Stomach (tissue), 9 donors: ENCODE results near the gene GABRR2. TPM values are rescaled to one million over a fixed set of nuclear protein-coding genes. Genes with fewer than 3 reads are reported as not detected.

Experiments used
- DNase-seq, 2 donors: peaks; one replicate each; pipeline versions ENCODE4 v3.0.0 to v3.0.0-alpha.2; 2013 to 2019
- H3K27ac ChIP-seq, 5 donors: fragments of 200-600 bp in 4 of 5; sonication (generic) in 4 of 5; one replicate each; pipeline ENCODE4 v1.5.1; 2013 to 2019; ENCODE audit warnings: mild to moderate bottlenecking in 1 of 5, moderate library complexity in 1 of 5
- H3K27me3 ChIP-seq, 3 donors: fragments of 200-600 bp; sonication (generic); one replicate each; pipeline ENCODE4 v1.5.1; 2017 to 2019; ENCODE audit warnings: mixed run types in 1 of 3
- H3K36me3 ChIP-seq, 4 donors: fragments of 200-600 bp; sonication (generic); 1 replicate in 3 of 4; 2 replicates in 1 of 4; pipeline ENCODE4 v1.5.1; 2016 to 2019
- H3K4me1 ChIP-seq, 4 donors: fragments of 200-600 bp; sonication (generic); one replicate each; pipeline ENCODE4 v1.5.1; 2016 to 2019
- H3K4me3 ChIP-seq, 4 donors: fragments of 200-600 bp; sonication (generic) in 3 of 4; one replicate each; pipeline ENCODE4 v1.5.1; 2016 to 2019; ENCODE audit warnings: mild to moderate bottlenecking in 1 of 4
- H3K9me3 ChIP-seq, 4 donors: fragments of 200-600 bp; sonication (generic); one replicate each; pipeline ENCODE4 v1.5.1; 2016 to 2019
- CTCF ChIP-seq, 7 experiments: fragments of 450-650 bp in 4 of 7; fragments of 200-600 bp in 3 of 7; sonication (generic) in 3 of 7; IDR thresholded peaks; one replicate each; pipeline ENCODE4 v1.5.1; 2016 to 2019; ENCODE audit warnings: antibody characterized with exemption in 7 of 7, control low read depth in 2 of 7, mild to moderate bottlenecking in 1 of 7
- EP300 ChIP-seq: sonication (generic); formaldehyde crosslinking; IDR thresholded peaks from one replicate; pipeline ENCODE4 v1.6.1; 2017; ENCODE audit warnings: antibody characterized with exemption
- POLR2A ChIP-seq, 4 donors: fragments of 450-650 bp; IDR thresholded peaks; one replicate each; pipeline ENCODE4 v1.6.1; 2016; ENCODE audit warnings: antibody characterized with exemption in 4 of 4, control low read depth in 2 of 4, mild to moderate bottlenecking in 1 of 4, moderate library complexity in 1 of 4
- POLR2AphosphoS5 ChIP-seq, 3 donors: sonication (generic); formaldehyde crosslinking; IDR thresholded peaks; one replicate each; pipeline ENCODE4 v1.6.1; 2016; ENCODE audit warnings: antibody characterized with exemption in 3 of 3
- WGBS, 5 donors: extraction: QIAGEN DNeasy Blood & Tissue Kit in 3 of 5; methylation state at CpG; one replicate each; pipeline versions ENCODE4 v1.1.5 to v1.1.7; 2013 to 2018; 5-methylcytosine and 5-hydroxymethylcytosine counted together
- intact Hi-C: fragments of 100-400 bp; cut with DNase I; formaldehyde crosslinking; loops from one replicate; pipeline ENCODE4 v1.15.1; 2023; ENCODE audit warnings: low total_unique reads
- polyA plus RNA-seq, 3 donors: library from polyadenylated mRNA; stranded (reverse); fragments of 200-250 nt; gene quantifications; one replicate each; pipeline ENCODE4 v1.2.3, GENCODE V29; 2013
- total RNA-seq, 5 donors: library from RNA; depleted of rRNA; stranded (reverse); fragments of >200 nt; gene quantifications; one replicate each; pipeline versions ENCODE4 v1.1.0 to v1.2.3, GENCODE V29; 2014 to 2016
- donor health status: healthy with polysubstance abuse.
- donor health status: Bipolar disorder and iron deficiency.
- donor health status: healthy.

Gene GABRR2
- total and polyA plus RNA-seq, 8 donors = 0.15 to 7.6 (median 0.73) TPM; not detected in 5

- Histone ChIP-seq H3K9me3 (no peaks in the 10 kb centered on the region), H3K4me1 (peaks cover 0 to 6% (median under 1%) of the 10 kb centered on the region in 4 donors), H3K27ac (no peak overlapping the region), H3K27me3 (no peaks in the 10 kb centered on the region), H3K36me3 (peaks cover 36 to 93% (median 89%) of the 10 kb centered on the region in 4 donors), H3K4me3 (no peak overlapping the region)
- WGBS, 5 donors = 73 to 89% (median 84%) methylated on average over 3 of the region's 3 CpGs
- intact Hi-C loops = no loop called here
- no peak for TF ChIP-seq POLR2A (IDR thresholded peaks at IDR 0.05)
- no peak for TF ChIP-seq CTCF (IDR thresholded peaks at IDR 0.05)
- TF ChIP-seq POLR2AphosphoS5 (IDR thresholded peaks at IDR 0.05) = no peak
- no peak for TF ChIP-seq EP300
- DNase-seq = no peak
Measured at GRCh38 chr6:89335164-89335563, 20.1 kb upstream of the GABRR2 start.

- Histone ChIP-seq H3K9me3 (no peaks in the 10 kb centered on the region), H3K4me1 (peaks cover 0 to 8% (median 0%) of the 10 kb centered on the region in 4 donors), H3K27me3 (no peaks in the 10 kb centered on the region), H3K36me3 (peaks cover 16 to 93% (median 92%) of the 10 kb centered on the region in 4 donors), H3K4me3 (no peak overlapping the region), H3K27ac (no peak overlapping the region)
- intact Hi-C loops = no loop called here
- WGBS, 5 donors = 95 to 100% (median 97%) methylated on average over 1 of the region's 1 CpG
- no peak for DNase-seq
- no peak for TF ChIP-seq POLR2AphosphoS5 (IDR thresholded peaks at IDR 0.05)
- no peak for TF ChIP-seq EP300
- no peak for TF ChIP-seq CTCF (IDR thresholded peaks at IDR 0.05)
- TF ChIP-seq POLR2A (IDR thresholded peaks at IDR 0.05) = no peak
Measured at GRCh38 chr6:89330910-89331309, 15.8 kb upstream of the GABRR2 start.

GRCh38 chr6:89328976-89329375 lies 13.9 kb upstream of the GABRR2 start:
- Histone ChIP-seq H3K4me1 (peaks cover 0 to 16% (median 1%) of the 10 kb centered on the region in 4 donors), H3K27me3 (no peaks in the 10 kb centered on the region), H3K9me3 (no peaks in the 10 kb centered on the region), H3K27ac (no peak overlapping the region), H3K4me3 (no peak overlapping the region), H3K36me3 (peaks cover 4 to 87% (median 75%) of the 10 kb centered on the region in 4 donors)
- intact Hi-C loops = no loop called here
- DNase-seq = no peak
- TF ChIP-seq POLR2A (IDR thresholded peaks at IDR 0.05) = no peak
- WGBS, 5 donors = 83 to 98% (median 88%) methylated on average over 1 of the region's 1 CpG

- H3K4me3 ChIP-seq = no peak overlapping the region
- intact Hi-C loops = no loop called here
- H3K27me3 ChIP-seq = no peaks in the 10 kb centered on the region
- H3K9me3 ChIP-seq = no peaks in the 10 kb centered on the region
- H3K36me3 ChIP-seq = peaks cover 0 to 57% (median 37%) of the 10 kb centered on the region in 4 donors
- peaks cover 0 to 29% (median 6%) of the 10 kb centered on the region in 4 donors for H3K4me1 ChIP-seq
- DNase-seq = no peak
- 43 to 68% (median 46%) methylated on average over 3 of the region's 3 CpGs for WGBS, 5 donors
- peak overlapping the region in 3 of 5 donors; percentile 23 to 36 (median 26) for H3K27ac ChIP-seq
- TF ChIP-seq POLR2A (IDR thresholded peaks at IDR 0.05) (no peak), CTCF (IDR thresholded peaks at IDR 0.05) (no peak), POLR2AphosphoS5 (IDR thresholded peaks at IDR 0.05) (no peak), EP300 (no peak)
Measured at GRCh38 chr6:89324304-89324703, 9.2 kb upstream of the GABRR2 start.

GRCh38 chr6:89323511-89323971 lies 8.4 kb upstream of the GABRR2 start:
- H3K27ac ChIP-seq = peak overlapping the region in 3 of 5 donors; percentile 23 to 36 (median 26)

More at GRCh38 chr6:89323511-89323971, 8.4 kb upstream of the GABRR2 start:
- H3K4me1 ChIP-seq = peaks cover 0 to 29% (median 6%) of the 10 kb centered on the region in 4 donors
- H3K36me3 ChIP-seq = peaks cover 0 to 49% (median 31%) of the 10 kb centered on the region in 4 donors
- DNase-seq = no peak
- H3K9me3 ChIP-seq = no peaks in the 10 kb centered on the region
- H3K27me3 ChIP-seq = no peaks in the 10 kb centered on the region
- H3K4me3 ChIP-seq = no peak overlapping the region
- intact Hi-C loops = no loop called here
- TF ChIP-seq CTCF (IDR thresholded peaks at IDR 0.05) = no peak
- TF ChIP-seq POLR2AphosphoS5 (IDR thresholded peaks at IDR 0.05) = no peak
- TF ChIP-seq POLR2A (IDR thresholded peaks at IDR 0.05) = no peak
- TF ChIP-seq EP300 = no peak
- 68 to 88% (median 78%) methylated on average over 3 of the region's 3 CpGs for WGBS, 5 donors
